IPS DF 19.7 (cell line): ENCODE results near the gene CCNL2.
"Not testable (repeated sequence)": the region's sequence is repeated elsewhere in the genome, so short reads cannot be mapped to it uniquely, and the experiment has no call there.

Experiments
- DNase-seq: peaks from one replicate; pipeline ENCODE4 v3.0.0-alpha.2; 2013; ENCODE audit warnings: low read depth, low spot score

CCNL2 gene

GRCh38 chr1:1432274-1432950 is 33.3 kb upstream of the CCNL2 start:
- DNase-seq = no peak

GRCh38 chr1:1431845-1432273 is 32.7 kb upstream of the CCNL2 start:
- no peak for DNase-seq

- DNase-seq = no peak
Measured at GRCh38 chr1:1430992-1431844, 32.1 kb upstream of the CCNL2 start.

GRCh38 chr1:1430114-1430982 is 31.2 kb upstream of the CCNL2 start:
- DNase-seq = no peak

- DNase-seq = no peak
Measured at GRCh38 chr1:1429671-1430073, 30.5 kb upstream of the CCNL2 start.

GRCh38 chr1:1428967-1429366 is 29.8 kb upstream of the CCNL2 start:
- DNase-seq = not testable (repeated sequence)

- DNase-seq = no peak
Measured at GRCh38 chr1:1428174-1428573, 29.0 kb upstream of the CCNL2 start.

GRCh38 chr1:1427820-1428148 is 28.6 kb upstream of the CCNL2 start:
- no peak for DNase-seq

GRCh38 chr1:1427106-1427819 is 28.1 kb upstream of the CCNL2 start:
- DNase-seq = no peak

GRCh38 chr1:1426496-1427105 is 27.5 kb upstream of the CCNL2 start:
- no peak for DNase-seq

GRCh38 chr1:1425753-1426495 is 26.8 kb upstream of the CCNL2 start:
- DNase-seq = no peak

GRCh38 chr1:1425426-1425752 is 26.3 kb upstream of the CCNL2 start:
- no peak for DNase-seq

GRCh38 chr1:1424707-1425106 is 25.6 kb upstream of the CCNL2 start:
- no peak for DNase-seq

GRCh38 chr1:1423245-1423597 is 24.1 kb upstream of the CCNL2 start:
- no peak for DNase-seq

- DNase-seq = no peak
Measured at GRCh38 chr1:1422465-1423244, 23.5 kb upstream of the CCNL2 start.

- no peak for DNase-seq
Measured at GRCh38 chr1:1421907-1422464, 22.9 kb upstream of the CCNL2 start.

- DNase-seq = no peak
Measured at GRCh38 chr1:1421147-1421906, 22.2 kb upstream of the CCNL2 start, which contains the start of gene ANKRD65. Gene ANKRD65 (minus strand): TSS chr1:1421276. CDS start chr1:1421005, 271 bp downstream.

GRCh38 chr1:1420654-1421141 is 21.6 kb upstream of the CCNL2 start:
- no peak for DNase-seq
